Measurements from ENCODE around the gene RPIA. TPM values are rescaled to one million over a fixed set of nuclear protein-coding genes. Genes with fewer than 3 reads are reported as not detected.

RPIA gene
- total and polyA plus RNA-seq, 9 of the 15 experiments (the other 6 are each of a cell fraction or from before 2014, with no cell fraction given): 7.8 to 41.2 (median 25.8) TPM

- H3K79me2 ChIP-seq (ENCODE audit: control insufficient read depth, insufficient read depth, low read length): no peaks in the 10 kb centered on the region
- ATAC-seq (no peak), DNase-seq (ENCODE audit: extremely low read depth in 1 of 4, low spot score in 3 of 4) (no peak), FAIRE-seq (no peak)
- intact Hi-C loops (cut with micrococcal nuclease): no loop called here
- BruUV-seq (replicated peaks): no TSS peak
- H2AFZ ChIP-seq (ENCODE audit: low read depth, low read length): no peak overlapping the region
- no peak overlapping the region for H3K4me3 ChIP-seq
- POLR2A ChIA-PET: no interaction called here
- H3K4me2 ChIP-seq (ENCODE audit: insufficient read depth, low read length): no peak overlapping the region
- no peaks in the 10 kb centered on the region for H4K20me1 ChIP-seq (replicated peaks; ENCODE audit: control insufficient read depth, insufficient read depth, low read length)
- H3K36me3 ChIP-seq (ENCODE audit: control insufficient read depth, insufficient read depth, low read length): no peaks in the 10 kb centered on the region
- no peak overlapping the region for H3K9ac ChIP-seq (ENCODE audit: insufficient read depth in 1 of 2, low read depth in 2 of 2, low read length in 2 of 2)
- H3K9me1 ChIP-seq (ENCODE audit: control insufficient read depth, insufficient read depth, low read length): no peaks in the 10 kb centered on the region
- no peak overlapping the region for H3K27ac ChIP-seq (ENCODE audit: extremely low read depth, low read depth, low read length)
- H3K4me1 ChIP-seq (replicated peaks in 1 of 2; ENCODE audit: control insufficient read depth in 2 of 2, insufficient read depth in 2 of 2, low read length in 2 of 2): no peaks in the 10 kb centered on the region; a peak in 1 of 5 replicates
- no peaks in the 10 kb centered on the region for H3K9me3 ChIP-seq (replicated peaks; ENCODE audit: control insufficient read depth, insufficient read depth, low read depth, low read length)
- H3K27me3 ChIP-seq (ENCODE audit: control insufficient read depth in 2 of 2, insufficient read depth in 2 of 2, low read length in 2 of 2): no peaks in the 10 kb centered on the region
- in situ Hi-C loops (cut with MboI): no loop called here
- CTCF ChIA-PET (ENCODE audit: low intra/inter-chr PET ratio): no interaction called here
- 3% methylated on average over 2 of the region's 2 CpGs for WGBS (ENCODE audit: insufficient coverage, low coverage, missing lambda C conversion rate)
- TF ChIP-seq ZC3H8 (IDR thresholded peaks at IDR 0.05) (no peak), XRCC4 (IDR thresholded peaks at IDR 0.05; ENCODE audit: extremely low read depth, insufficient read depth, insufficient read length) (no peak), MAFF (IDR thresholded peaks at IDR 0.05; ENCODE audit: low read length) (peak; percentile 91), BACH1 (tag; IDR thresholded peaks at IDR 0.05) (no peak), ELF4 (CRISPR knock-in tag; IDR thresholded peaks at IDR 0.05) (no peak), RFX1 (IDR thresholded peaks at IDR 0.05) (no peak), ZNF239 (CRISPR knock-in tag; IDR thresholded peaks at IDR 0.05) (no peak), STAG1 (CRISPR knock-in tag; IDR thresholded peaks at IDR 0.05; ENCODE audit: borderline replicate concordance) (no peak), SMAD2 (IDR thresholded peaks at IDR 0.05; ENCODE audit: low read depth, low read length) (no peak), STAT6 (CRISPR knock-in tag; IDR thresholded peaks at IDR 0.05) (no peak), MAFK (IDR thresholded peaks at IDR 0.05; ENCODE audit: low read length) (peak; percentile 90), TEAD1 (CRISPR knock-in tag; IDR thresholded peaks at IDR 0.05) (no peak), SMAD3 (CRISPR knock-in tag; conservative IDR thresholded peaks at IDR 0.05) (no peak), CTCF (IDR thresholded peaks at IDR 0.05 in 2 of 3, conservative IDR thresholded peaks at IDR 0.05 in 1 of 3; ENCODE audit: insufficient read depth in 2 of 3, low read depth in 1 of 3, low read length in 3 of 3) (peak in 1 of 3 experiments; percentile 12; a peak in 1 of 6 replicates), ZNF146 (CRISPR knock-in tag; IDR thresholded peaks at IDR 0.05; ENCODE audit: unreplicated experiment) (no peak), KAT7 (CRISPR knock-in tag; IDR thresholded peaks at IDR 0.05; ENCODE audit: borderline replicate concordance) (no peak), USF2 (CRISPR knock-in tag; IDR thresholded peaks at IDR 0.05) (no peak), C11orf30 (IDR thresholded peaks at IDR 0.05; ENCODE audit: low read depth) (peak; percentile 82), HMGN3 (IDR thresholded peaks at IDR 0.05; ENCODE audit: borderline replicate concordance, extremely low read depth, insufficient read length, low read depth, low read length) (no peak)
These were observed 69.5 kb downstream of the RPIA start for GRCh38 chr2:88760819-88761598.
